NCI-H1417 (cell line): ENCODE data around the gene AJUBA.
"Not testable (repeated sequence)": the region's sequence is repeated elsewhere in the genome, so short reads cannot be mapped to it uniquely, and the experiment has no call there.

Experiments used
- DNase-seq, 3 experiments: peaks; one replicate each; lab custom pipeline; 2025; lab: John Stamatoyannopoulos, UW

Gene AJUBA

GRCh38 chr14:23006544-23007419, 24.4 kb upstream of the AJUBA start:
- DNase-seq = peak; percentile 99 to 100 (median 99)

GRCh38 chr14:23006188-23006534, 23.8 kb upstream of the AJUBA start:
- DNase-seq = peak in 1 of 3 experiments; percentile 69

- no peak for DNase-seq
Measured at GRCh38 chr14:23005451-23006187, 23.3 kb upstream of the AJUBA start.

GRCh38 chr14:23004274-23004673, 21.9 kb upstream of the AJUBA start:
- not testable (repeated sequence) for DNase-seq

- DNase-seq = no peak
Measured at GRCh38 chr14:23002592-23002991, 20.2 kb upstream of the AJUBA start.

- no peak for DNase-seq
Measured at GRCh38 chr14:23000860-23001259, 18.5 kb upstream of the AJUBA start.

- DNase-seq = no peak
Measured at GRCh38 chr14:22998329-22999012, 16.1 kb upstream of the AJUBA start.

- DNase-seq = no peak
Measured at GRCh38 chr14:22997676-22998323, 15.4 kb upstream of the AJUBA start.

- no peak for DNase-seq
Measured at GRCh38 chr14:22996768-22997654, 14.7 kb upstream of the AJUBA start.

- no peak for DNase-seq
Measured at GRCh38 chr14:22995889-22996625, 13.7 kb upstream of the AJUBA start.

- peak in 2 of 3 experiments; percentile 5 to 51 for DNase-seq
Measured at GRCh38 chr14:22994762-22995275, 12.5 kb upstream of the AJUBA start.

GRCh38 chr14:22993517-22993916, 11.2 kb upstream of the AJUBA start:
- DNase-seq = no peak

GRCh38 chr14:22991852-22992251, 9.5 kb upstream of the AJUBA start:
- DNase-seq = no peak

- DNase-seq = no peak
Measured at GRCh38 chr14:22987291-22987690, 4.9 kb upstream of the AJUBA start.

GRCh38 chr14:22986508-22987054, 4.2 kb upstream of the AJUBA start:
- peak; percentile 77 to 94 (median 93) for DNase-seq

- DNase-seq = no peak
Measured at GRCh38 chr14:22985894-22986507, 3.6 kb upstream of the AJUBA start.

- DNase-seq = no peak
Measured at GRCh38 chr14:22984959-22985658, 2.8 kb upstream of the AJUBA start.

GRCh38 chr14:22981876-22982476, 375 bp downstream of the AJUBA start:
- DNase-seq = peak in 2 of 3 experiments; percentile 68 to 78
